ENCODE results near the gene SLC26A4.

DNA sequence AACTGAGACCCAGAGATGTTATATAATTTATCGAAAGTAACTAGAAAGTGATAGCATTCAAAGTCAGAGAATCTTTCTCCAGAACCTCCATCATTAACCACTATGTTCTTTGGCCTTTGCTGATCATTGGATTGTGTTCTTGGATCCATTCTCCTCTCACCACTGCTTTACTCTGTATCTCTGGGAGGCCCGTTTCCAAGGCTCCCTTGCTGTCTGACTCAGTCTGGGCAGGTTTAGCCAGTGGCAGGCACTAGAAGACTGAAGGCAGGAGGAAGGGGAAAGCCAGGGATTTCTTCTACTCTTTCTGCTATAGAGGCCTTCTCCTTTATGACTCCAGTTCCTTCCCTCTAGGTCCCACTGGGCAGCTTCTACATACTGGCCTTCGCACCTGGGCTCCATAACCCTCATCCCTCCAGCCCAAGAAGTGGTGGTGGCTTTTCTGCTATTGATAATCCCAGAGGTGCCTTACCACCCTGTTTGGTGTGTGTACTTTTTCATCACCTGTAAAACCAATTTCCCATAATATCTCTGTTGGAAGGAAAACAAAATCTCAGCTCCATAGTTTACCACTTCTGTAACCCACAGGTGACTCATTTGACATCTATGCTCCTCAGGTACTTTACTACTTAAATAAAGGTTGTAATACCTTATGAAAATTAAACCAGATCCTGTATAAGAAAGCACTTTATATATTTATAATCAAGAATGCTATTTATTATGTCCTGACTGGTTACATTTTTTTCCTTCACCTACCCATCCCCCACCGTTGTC lies 44.5 kb upstream of the SLC26A4 start:
- TF ChIP-seq, protein P1, sequence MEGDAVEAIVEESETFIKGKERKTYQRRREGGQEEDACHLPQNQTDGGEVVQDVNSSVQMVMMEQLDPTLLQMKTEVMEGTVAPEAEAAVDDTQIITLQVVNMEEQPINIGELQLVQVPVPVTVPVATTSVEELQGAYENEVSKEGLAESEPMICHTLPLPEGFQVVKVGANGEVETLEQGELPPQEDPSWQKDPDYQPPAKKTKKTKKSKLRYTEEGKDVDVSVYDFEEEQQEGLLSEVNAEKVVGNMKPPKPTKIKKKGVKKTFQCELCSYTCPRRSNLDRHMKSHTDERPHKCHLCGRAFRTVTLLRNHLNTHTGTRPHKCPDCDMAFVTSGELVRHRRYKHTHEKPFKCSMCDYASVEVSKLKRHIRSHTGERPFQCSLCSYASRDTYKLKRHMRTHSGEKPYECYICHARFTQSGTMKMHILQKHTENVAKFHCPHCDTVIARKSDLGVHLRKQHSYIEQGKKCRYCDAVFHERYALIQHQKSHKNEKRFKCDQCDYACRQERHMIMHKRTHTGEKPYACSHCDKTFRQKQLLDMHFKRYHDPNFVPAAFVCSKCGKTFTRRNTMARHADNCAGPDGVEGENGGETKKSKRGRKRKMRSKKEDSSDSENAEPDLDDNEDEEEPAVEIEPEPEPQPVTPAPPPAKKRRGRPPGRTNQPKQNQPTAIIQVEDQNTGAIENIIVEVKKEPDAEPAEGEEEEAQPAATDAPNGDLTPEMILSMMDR (conservative IDR thresholded peaks at IDR 0.05 in 1 of 2, IDR thresholded peaks at IDR 0.05 in 1 of 2; ENCODE audit: low read depth in 1 of 2, low read length in 2 of 2) = no peak
- no peak for TF ChIP-seq EZH2 (IDR thresholded peaks at IDR 0.05; ENCODE audit: low read length, missing control alignments)

All from fibroblast of lung (primary cell).